Neural cell (in vitro differentiated cells): ENCODE measurements around the gene ZBTB24. TPM values are rescaled to one million over a fixed set of nuclear protein-coding genes. Genes with fewer than 3 reads are reported as not detected.

Source experiments
- H2AFZ ChIP-seq: fragments of 200-600, 300-800 bp; sonication (generic), shearing (Covaris generic); 2 replicates; pipeline ENCODE4 v1.6.0; 2014; ENCODE audit warnings: low read depth, mild to moderate bottlenecking, antibody characterized with exemption, low read length, moderate library complexity
- H3F3A ChIP-seq: fragments of 200-600 bp; shearing (Covaris generic); 2 replicates; pipeline ENCODE4 v1.6.1; 2016; ENCODE audit warnings: mild to moderate bottlenecking, moderate library complexity, mixed read lengths, antibody characterized with exemption, low read length; ENCODE audit not compliant: insufficient read depth, poor library complexity, severe bottlenecking
- H3K27ac ChIP-seq: fragments of 200-600, 300-800 bp; sonication (generic), shearing (Covaris generic); 2 replicates; pipeline ENCODE4 v1.5.1; 2014; ENCODE audit warnings: mild to moderate bottlenecking, low read length, moderate library complexity
- H3K27me3 ChIP-seq: fragments of 300-800, 200-600 bp; sonication (generic), shearing (Covaris generic); 2 replicates; pipeline ENCODE4 v1.6.0; 2014; ENCODE audit warnings: mild to moderate bottlenecking, low read depth, low read length, moderate library complexity; ENCODE audit not compliant: insufficient read depth
- H3K36me3 ChIP-seq: fragments of 300-800, 200-600 bp; sonication (generic), shearing (Covaris generic); 2 replicates; pipeline ENCODE4 v1.5.1; 2014; ENCODE audit warnings: mild to moderate bottlenecking, antibody characterized with exemption, low read length, moderate library complexity; ENCODE audit not compliant: insufficient read depth
- H3K4me2 ChIP-seq: fragments of 300-800, 200-600 bp; sonication (generic), shearing (Covaris generic); 2 replicates; pipeline ENCODE4 v1.6.0; 2014; ENCODE audit warnings: mild to moderate bottlenecking, low read length
- H3K4me3 ChIP-seq: fragments of 300-800, 200-600 bp; sonication (generic), shearing (Covaris generic); 2 replicates; pipeline ENCODE4 v1.5.1; 2014; ENCODE audit warnings: mild to moderate bottlenecking, low read length, moderate library complexity
- H3K79me2 ChIP-seq: fragments of 200-600 bp; shearing (Covaris generic); replicated peaks from 2 replicates; pipeline ENCODE4 v1.6.0; 2014; ENCODE audit warnings: mild to moderate bottlenecking, low read length, moderate library complexity; ENCODE audit not compliant: insufficient read depth
- H3K9ac ChIP-seq: fragments of 300-800, 200-600 bp; sonication (generic), shearing (Covaris generic); 2 replicates; pipeline ENCODE4 v1.6.1; 2016; ENCODE audit warnings: mild to moderate bottlenecking, low read length, mixed read lengths
- H3K9me2 ChIP-seq: fragments of 200-600 bp; shearing (Covaris generic); 2 replicates; pipeline ENCODE4 v1.6.1; 2016; ENCODE audit warnings: mild to moderate bottlenecking, low read length, mixed read lengths; ENCODE audit not compliant: insufficient read depth
- H3K9me3 ChIP-seq: fragments of 200-600, 300-800 bp; sonication (generic), shearing (Covaris generic); 2 replicates; pipeline ENCODE4 v1.6.1; 2016; ENCODE audit warnings: mild to moderate bottlenecking, mixed run types, low read length, moderate library complexity, mixed read lengths
- H4K20me1 ChIP-seq: fragments of 200-600 bp; shearing (Covaris generic); 2 replicates; pipeline ENCODE4 v1.6.1; 2016; ENCODE audit warnings: mild to moderate bottlenecking, mixed run types; ENCODE audit not compliant: insufficient read depth
- CTCF ChIP-seq: fragments of 450-650 bp; IDR thresholded peaks from 2 replicates; pipeline ENCODE4 v1.5.1; 2014; ENCODE audit warnings: antibody characterized with exemption, mild to moderate bottlenecking, moderate library complexity; ENCODE audit not compliant: poor library complexity, severe bottlenecking
- EP300 ChIP-seq: fragments of 450-650 bp; conservative IDR thresholded peaks from 2 replicates; pipeline ENCODE4 v1.6.1; 2014; ENCODE audit warnings: antibody characterized with exemption, mild to moderate bottlenecking, moderate library complexity; ENCODE audit not compliant: poor library complexity, severe bottlenecking
- EZH2 ChIP-seq: fragments of 200-600, 300-800 bp; shearing (Covaris generic), sonication (generic); IDR thresholded peaks from 2 replicates; pipeline ENCODE4 v1.6.1; 2014; ENCODE audit warnings: antibody characterized with exemption, low read length, borderline replicate concordance, mild to moderate bottlenecking; ENCODE audit not compliant: insufficient read depth, poor library complexity, severe bottlenecking
- MXI1 ChIP-seq: fragments of 450-650 bp; conservative IDR thresholded peaks from 2 replicates; pipeline ENCODE4 v1.6.1; 2014; ENCODE audit warnings: antibody characterized with exemption, mild to moderate bottlenecking; ENCODE audit not compliant: poor library complexity, severe bottlenecking
- POLR2AphosphoS5 ChIP-seq: IDR thresholded peaks from 2 replicates; pipeline ENCODE4 v1.6.1; 2012
- RAD21 ChIP-seq: fragments of 450-650 bp; conservative IDR thresholded peaks from 2 replicates; pipeline ENCODE4 v1.6.1; 2014; ENCODE audit warnings: antibody characterized with exemption, mild to moderate bottlenecking, moderate library complexity
- REST ChIP-seq: IDR thresholded peaks from 2 replicates; pipeline ENCODE4 v1.6.1; 2012; ENCODE audit warnings: borderline replicate concordance
- SMC3 ChIP-seq: fragments of 450-650 bp; conservative IDR thresholded peaks from 2 replicates; pipeline ENCODE4 v1.6.1; 2014; ENCODE audit warnings: antibody characterized with exemption, mild to moderate bottlenecking, moderate library complexity; ENCODE audit not compliant: poor library complexity
- TAF1 ChIP-seq: IDR thresholded peaks from 2 replicates; pipeline ENCODE4 v1.6.1; 2012; ENCODE audit warnings: low read depth
- polyA plus RNA-seq: library from polyadenylated mRNA; depleted of rRNA; stranded (reverse); fragments of >200 nt; gene quantifications from 2 replicates; pipeline ENCODE4 v1.2.3, GENCODE V29; 2014

ZBTB24 gene
- polyA plus RNA-seq, 1 donor from 2014 or later, result 6.0 TPM

- H3K9ac ChIP-seq, result no peak overlapping the region
- no peak overlapping the region for H3K4me3 ChIP-seq
- no peak overlapping the region for H2AFZ ChIP-seq
- H3F3A ChIP-seq, result no peaks in the 10 kb centered on the region
- H3K79me2 ChIP-seq, result no peaks in the 10 kb centered on the region
- no peaks in the 10 kb centered on the region for H3K9me2 ChIP-seq
- no peaks in the 10 kb centered on the region for H3K36me3 ChIP-seq
- no peaks in the 10 kb centered on the region for H3K27me3 ChIP-seq
- no peak overlapping the region for H3K27ac ChIP-seq
- no peak overlapping the region for H3K4me2 ChIP-seq
- no peaks in the 10 kb centered on the region for H4K20me1 ChIP-seq
- TF ChIP-seq TAF1 (no peak), EZH2 (no peak), MXI1 (no peak)
- no peaks in the 10 kb centered on the region for H3K9me3 ChIP-seq
Measured at GRCh38 chr6:109503327-109504224, 20.6 kb upstream of the ZBTB24 start.

- Histone ChIP-seq H3K79me2 (no peaks in the 10 kb centered on the region), H3K27ac (no peak overlapping the region), H3K9me2 (no peaks in the 10 kb centered on the region), H3K4me2 (no peak overlapping the region), H3K4me3 (no peak overlapping the region), H3K9me3 (no peaks in the 10 kb centered on the region), H3K9ac (no peak overlapping the region), H3K27me3 (no peaks in the 10 kb centered on the region), H4K20me1 (no peaks in the 10 kb centered on the region), H3K36me3 (no peaks in the 10 kb centered on the region), H2AFZ (no peak overlapping the region), H3F3A (no peaks in the 10 kb centered on the region)
- TF ChIP-seq EP300 (no peak), EZH2 (no peak), POLR2AphosphoS5 (no peak), RAD21 (no peak), TAF1 (no peak), SMC3 (no peak), CTCF (no peak), MXI1 (no peak), REST (no peak)
Measured at GRCh38 chr6:109498936-109499335, 15.9 kb upstream of the ZBTB24 start.
